Measurements from ENCODE around the gene MINDY4B. TPM values are rescaled to one million over a fixed set of nuclear protein-coding genes. Genes with fewer than 3 reads are reported as not detected.

The MINDY4B gene
- total RNA-seq, 4 donors from 2014 or later: not detected

DNA sequence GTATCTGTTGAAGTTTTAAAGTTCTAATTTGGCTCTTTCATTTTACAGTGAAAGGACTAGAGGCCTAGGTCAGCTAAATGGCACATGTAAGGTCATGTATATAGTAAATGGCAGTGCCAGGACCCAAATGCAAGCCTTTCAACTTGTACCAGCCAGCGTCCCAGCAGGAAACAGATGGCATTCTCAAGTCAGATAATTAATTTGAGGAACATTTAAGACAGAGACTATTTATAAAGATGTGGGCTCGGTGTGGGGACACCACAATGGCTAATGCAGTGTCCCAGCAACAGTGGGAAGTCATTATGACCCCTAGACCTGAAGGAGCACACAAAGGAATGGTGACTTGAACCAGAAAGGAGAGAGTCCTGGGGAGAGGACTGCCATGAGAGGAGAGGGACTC lies 6.1 kb downstream of the MINDY4B start:
- Histone ChIP-seq H3K36me3 (no peaks in the 10 kb centered on the region), H3K9me3 (no peaks in the 10 kb centered on the region), H3K27me3 (no peaks in the 10 kb centered on the region), H3K4me1 (no peaks in the 10 kb centered on the region), H3K4me3 (no peak overlapping the region), H3K27ac (no peak overlapping the region)
- DNase-seq: no peak
- TF ChIP-seq, protein P1, sequence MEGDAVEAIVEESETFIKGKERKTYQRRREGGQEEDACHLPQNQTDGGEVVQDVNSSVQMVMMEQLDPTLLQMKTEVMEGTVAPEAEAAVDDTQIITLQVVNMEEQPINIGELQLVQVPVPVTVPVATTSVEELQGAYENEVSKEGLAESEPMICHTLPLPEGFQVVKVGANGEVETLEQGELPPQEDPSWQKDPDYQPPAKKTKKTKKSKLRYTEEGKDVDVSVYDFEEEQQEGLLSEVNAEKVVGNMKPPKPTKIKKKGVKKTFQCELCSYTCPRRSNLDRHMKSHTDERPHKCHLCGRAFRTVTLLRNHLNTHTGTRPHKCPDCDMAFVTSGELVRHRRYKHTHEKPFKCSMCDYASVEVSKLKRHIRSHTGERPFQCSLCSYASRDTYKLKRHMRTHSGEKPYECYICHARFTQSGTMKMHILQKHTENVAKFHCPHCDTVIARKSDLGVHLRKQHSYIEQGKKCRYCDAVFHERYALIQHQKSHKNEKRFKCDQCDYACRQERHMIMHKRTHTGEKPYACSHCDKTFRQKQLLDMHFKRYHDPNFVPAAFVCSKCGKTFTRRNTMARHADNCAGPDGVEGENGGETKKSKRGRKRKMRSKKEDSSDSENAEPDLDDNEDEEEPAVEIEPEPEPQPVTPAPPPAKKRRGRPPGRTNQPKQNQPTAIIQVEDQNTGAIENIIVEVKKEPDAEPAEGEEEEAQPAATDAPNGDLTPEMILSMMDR (IDR thresholded peaks at IDR 0.05): no peak
- no peak for TF ChIP-seq POLR2A (IDR thresholded peaks at IDR 0.05)

GRCh38 chr3:150898046-150898754 lies 7.0 kb downstream of the MINDY4B start:
- Histone ChIP-seq H3K4me1 (no peaks in the 10 kb centered on the region), H3K27me3 (no peaks in the 10 kb centered on the region), H3K36me3 (no peaks in the 10 kb centered on the region), H3K9me3 (no peaks in the 10 kb centered on the region), H3K4me3 (no peak overlapping the region), H3K27ac (no peak overlapping the region)
- TF ChIP-seq POLR2A (IDR thresholded peaks at IDR 0.05): no peak
- TF ChIP-seq, protein P1 (IDR thresholded peaks at IDR 0.05): no peak
- no peak for DNase-seq

DNA sequence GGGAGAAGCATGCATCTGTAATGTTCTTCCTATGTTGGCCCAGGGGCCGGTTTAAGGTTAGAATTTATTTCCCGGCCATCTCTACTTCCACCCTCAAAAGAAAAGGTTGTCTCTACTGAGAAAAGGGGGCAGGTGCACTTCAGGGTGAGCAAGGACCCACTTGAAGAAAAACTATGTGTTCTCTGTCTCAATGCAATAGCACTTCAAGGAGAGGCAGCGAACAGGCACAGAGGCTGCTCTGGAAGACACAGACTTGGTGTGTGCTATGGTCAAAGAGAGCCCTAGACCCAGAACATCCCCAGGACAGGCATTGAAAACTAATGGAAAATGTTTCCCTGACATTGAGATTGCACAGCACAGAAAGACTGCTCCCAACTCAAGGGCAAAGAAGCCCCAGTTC lies 7.6 kb downstream of the MINDY4B start:
- Histone ChIP-seq H3K9me3 (no peaks in the 10 kb centered on the region), H3K27ac (no peak overlapping the region), H3K27me3 (no peaks in the 10 kb centered on the region), H3K4me3 (no peak overlapping the region), H3K4me1 (no peaks in the 10 kb centered on the region), H3K36me3 (no peaks in the 10 kb centered on the region)
- no peak for DNase-seq
- TF ChIP-seq, protein P1 (IDR thresholded peaks at IDR 0.05): no peak
- TF ChIP-seq POLR2A (IDR thresholded peaks at IDR 0.05): no peak

GRCh38 chr3:150890831-150891230 lies 14.4 kb downstream of the MINDY4B start:
- no peak for DNase-seq
- Histone ChIP-seq H3K9me3 (no peaks in the 10 kb centered on the region), H3K27ac (no peak overlapping the region), H3K4me3 (no peak overlapping the region), H3K4me1 (no peaks in the 10 kb centered on the region), H3K36me3 (no peaks in the 10 kb centered on the region), H3K27me3 (no peaks in the 10 kb centered on the region)
- no peak for TF ChIP-seq POLR2A (IDR thresholded peaks at IDR 0.05)
- TF ChIP-seq, protein P1 (IDR thresholded peaks at IDR 0.05): no peak

DNA sequence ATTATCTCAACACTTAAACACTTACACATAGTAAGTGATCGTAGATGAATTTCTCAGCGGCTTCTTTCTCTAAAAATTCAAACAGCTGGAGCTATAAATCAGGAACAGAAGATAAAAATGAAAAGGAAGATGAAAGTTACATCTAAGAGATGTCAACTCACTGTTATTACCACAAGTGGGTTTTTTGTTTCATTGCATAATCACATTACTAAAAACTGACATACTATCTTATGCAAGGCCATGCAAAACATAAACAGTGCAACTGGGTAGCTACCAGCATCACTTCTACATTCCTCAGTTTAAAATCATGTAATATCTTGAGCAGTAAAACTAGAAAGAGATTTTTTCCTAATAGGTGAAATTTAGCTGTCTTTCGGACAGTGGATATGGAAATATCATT lies 14.9 kb downstream of the MINDY4B start:
- Histone ChIP-seq H3K4me3 (no peak overlapping the region), H3K4me1 (no peaks in the 10 kb centered on the region), H3K27me3 (no peaks in the 10 kb centered on the region), H3K27ac (no peak overlapping the region), H3K36me3 (no peaks in the 10 kb centered on the region), H3K9me3 (no peaks in the 10 kb centered on the region)
- TF ChIP-seq, protein P1 (IDR thresholded peaks at IDR 0.05): no peak
- no peak for TF ChIP-seq POLR2A (IDR thresholded peaks at IDR 0.05)
- DNase-seq: no peak
